HepG2 (cell line): ENCODE data around the gene GGA2. TPM values are rescaled to one million over a fixed set of nuclear protein-coding genes. Genes with fewer than 3 reads are reported as not detected.

ENCODE experiments used
- AHR ChIP-seq: IDR thresholded peaks from 2 replicates; pipeline ENCODE4 v1.6.1; 2018; ENCODE audit warnings: missing genetic modification reagents, missing compliant biosample characterization
- CTCF ChIP-seq: sonication (generic); formaldehyde crosslinking; IDR thresholded peaks from 2 replicates; pipeline ENCODE4 v1.5.0; 2020; ENCODE audit warnings: mild to moderate bottlenecking, missing genetic modification reagents, moderate library complexity
- DMAP1 ChIP-seq: IDR thresholded peaks from 2 replicates; pipeline ENCODE4 v1.6.1; 2016
- GFI1 ChIP-seq: sonication (generic); formaldehyde crosslinking; IDR thresholded peaks from 2 replicates; pipeline ENCODE4 v1.5.0; 2020; ENCODE audit warnings: missing genetic modification reagents, mild to moderate bottlenecking, borderline replicate concordance
- KAT7 ChIP-seq: IDR thresholded peaks from 2 replicates; pipeline ENCODE4 v1.6.1; 2018; ENCODE audit warnings: borderline replicate concordance, missing compliant biosample characterization
- KMT2B ChIP-seq: IDR thresholded peaks from 2 replicates; pipeline ENCODE4 v1.6.1; 2016; ENCODE audit warnings: missing genetic modification reagents, missing compliant biosample characterization
- MED13 ChIP-seq: sonication (generic); formaldehyde crosslinking; IDR thresholded peaks from 2 replicates; pipeline ENCODE4 v1.5.0; 2020; ENCODE audit warnings: missing genetic modification reagents
- POGK ChIP-seq: sonication (generic); formaldehyde crosslinking; conservative IDR thresholded peaks from 2 replicates; pipeline ENCODE4 v1.8.0; 2022; ENCODE audit warnings: mild to moderate bottlenecking, moderate library complexity, missing genetic modification reagents
- TCF12 ChIP-seq, 2 experiments: fragments of 450-650 bp in 1 of 2; sonication (generic) in 1 of 2; formaldehyde crosslinking in 1 of 2; IDR thresholded peaks; 2 replicates each; pipeline versions ENCODE4 v1.6.1 to v1.8.0; 2017 to 2022; ENCODE audit warnings: antibody characterized with exemption in 1 of 2, mild to moderate bottlenecking in 1 of 2, missing genetic modification reagents in 1 of 2, moderate library complexity in 1 of 2
- TFDP2 ChIP-seq: sonication (generic); formaldehyde crosslinking; IDR thresholded peaks from 2 replicates; pipeline ENCODE4 v1.4.0; 2020; ENCODE audit warnings: missing genetic modification reagents
- ZBTB43 ChIP-seq: sonication (generic); formaldehyde crosslinking; conservative IDR thresholded peaks from 2 replicates; pipeline ENCODE4 v1.4.0; 2020; ENCODE audit warnings: missing genetic modification reagents
- ZBTB44 ChIP-seq: sonication (generic); formaldehyde crosslinking; IDR thresholded peaks from 2 replicates; pipeline ENCODE4 v1.4.0; 2020; ENCODE audit warnings: missing genetic modification reagents
- ZNF264 ChIP-seq: sonication (generic); formaldehyde crosslinking; IDR thresholded peaks from 2 replicates; pipeline ENCODE4 v1.4.0; 2020; ENCODE audit warnings: missing genetic modification reagents
- ZNF326 ChIP-seq: sonication (generic); formaldehyde crosslinking; IDR thresholded peaks from 2 replicates; pipeline ENCODE4 v1.4.0; 2020; ENCODE audit warnings: missing genetic modification reagents, borderline replicate concordance
- ZNF33A ChIP-seq: sonication (generic); formaldehyde crosslinking; IDR thresholded peaks from 2 replicates; pipeline ENCODE4 v1.5.1; 2020; ENCODE audit warnings: missing genetic modification reagents, mild to moderate bottlenecking, moderate library complexity, borderline replicate concordance
- ZNF550 ChIP-seq: sonication (generic); formaldehyde crosslinking; IDR thresholded peaks from 2 replicates; pipeline ENCODE4 v1.4.0; 2020; ENCODE audit warnings: mild to moderate bottlenecking, missing genetic modification reagents, borderline replicate concordance
- ZNF552 ChIP-seq: sonication (generic); formaldehyde crosslinking; IDR thresholded peaks from 2 replicates; pipeline ENCODE4 v1.9.0; 2022; ENCODE audit warnings: missing genetic modification reagents, mild to moderate bottlenecking, borderline replicate concordance
- ZNF558 ChIP-seq: sonication (generic); formaldehyde crosslinking; IDR thresholded peaks from 2 replicates; pipeline ENCODE4 v1.9.0; 2022; ENCODE audit warnings: mild to moderate bottlenecking, missing genetic modification reagents, borderline replicate concordance
- ZNF563 ChIP-seq: sonication (generic); formaldehyde crosslinking; IDR thresholded peaks from 2 replicates; pipeline ENCODE4 v1.8.0; 2022; ENCODE audit warnings: mild to moderate bottlenecking, moderate library complexity, missing genetic modification reagents
- ZNF724P ChIP-seq: sonication (generic); formaldehyde crosslinking; IDR thresholded peaks from 2 replicates; pipeline ENCODE4 v1.8.0; 2022; ENCODE audit warnings: missing genetic modification reagents, borderline replicate concordance
- ZNF737 ChIP-seq: sonication (generic); formaldehyde crosslinking; IDR thresholded peaks from 2 replicates; pipeline ENCODE4 v1.5.0; 2020; ENCODE audit warnings: missing genetic modification reagents, mild to moderate bottlenecking, borderline replicate concordance
- polyA plus RNA-seq, 8 experiments: library from polyadenylated mRNA; depleted of rRNA in 3 of 8; stranded (reverse) in 7 of 8; unstranded in 1 of 8; fragments of >200 nt; fragmentation: Illumina TruSeq in 4 of 8; extraction: Trizol in 4 of 8; gene quantifications; 2 replicates each; pipeline versions ENCODE4 v1.2.1 to v1.2.3, GENCODE V29; 2011 to 2016; ENCODE audit warnings: low read depth in 4 of 8, missing spikeins in 1 of 8, mixed read lengths in 1 of 8; ENCODE audit not compliant: insufficient read depth in 1 of 8
- total RNA-seq, 5 experiments: library from RNA; depleted of rRNA; stranded (reverse); fragments of >200 nt; fragmentation: Illumina TruSeq; extraction: Trizol; gene quantifications; 2 replicates each; pipeline ENCODE4 v1.2.3, GENCODE V29; 2016; ENCODE audit warnings: low read depth in 1 of 5

The GGA2 gene
- total and polyA plus RNA-seq, 2 of the 13 experiments (the other 11 are each of a cell fraction or from before 2014, with no cell fraction given): 51.5 to 69.8 TPM

GRCh38 chr16:23539984-23540816, 29.9 kb upstream of the GGA2 start (continued):
- TF ChIP-seq ZNF264 (peak; percentile 96), ZNF558 (CRISPR knock-in tag) (no peak), KMT2B (CRISPR knock-in tag) (peak; percentile 82), ZNF326 (0 out of 2 replicates have a peak, but pooled peaks have one; percentile 18), GFI1 (peak; percentile 89), KAT7 (CRISPR knock-in tag) (peak; percentile 58; the same call in 1 of the 2 replicates), MED13 (CRISPR knock-in tag) (no peak), ZNF33A (CRISPR knock-in tag) (peak; percentile 94; the same call in 1 of the 2 replicates), DMAP1 (0 out of 2 replicates have a peak, but pooled peaks have one; percentile 66), ZBTB43 (CRISPR knock-in tag) (peak; percentile 81), ZNF563 (no peak), TCF12 (IDR thresholded peaks at IDR 0.05) (no peak), TCF12 (CRISPR knock-in tag; IDR thresholded peaks at IDR 0.05) (0 out of 2 replicates have a peak, but pooled peaks have one; percentile 51), ZNF550 (CRISPR knock-in tag) (no peak), ZNF737 (no peak), ZNF724P (CRISPR knock-in tag) (peak; percentile 84; the same call in 1 of the 2 replicates), ZNF552 (CRISPR knock-in tag) (no peak), AHR (CRISPR knock-in tag) (peak; percentile 6; the same call in 1 of the 2 replicates), POGK (peak; percentile 96), TFDP2 (no peak), CTCF (peak; percentile 25), ZBTB44 (CRISPR knock-in tag) (no peak)
